Mesothelial cell of epicardium (in vitro differentiated cells): Measurements from ENCODE around the gene CDH13. TPM values are rescaled to one million over a fixed set of nuclear protein-coding genes. Genes with fewer than 3 reads are reported as not detected.
A peak's percentile ranks its signal among the peaks of the same experiment; 100 is the strongest.

Experiments used
- DNase-seq, 2 experiments: peaks; one replicate each; pipeline ENCODE4 v3.0.0; 2021; ENCODE audit warnings: low spot score in 2 of 2; ENCODE audit not compliant: unreplicated experiment in 2 of 2
- H3K27ac Mint-ChIP-seq: 2 replicates; pipeline ENCODE4 v1.8.0; 2021; ENCODE audit warnings: mixed read lengths
- H3K27me3 Mint-ChIP-seq: 2 replicates; pipeline ENCODE4 v1.8.0; 2021; ENCODE audit warnings: low read depth, mixed read lengths
- H3K36me3 Mint-ChIP-seq: 2 replicates; pipeline ENCODE4 v1.8.0; 2021; ENCODE audit warnings: mixed read lengths
- H3K4me1 Mint-ChIP-seq: 2 replicates; pipeline ENCODE4 v1.8.0; 2021; ENCODE audit warnings: mixed read lengths
- H3K4me3 Mint-ChIP-seq: 2 replicates; pipeline ENCODE4 v1.8.0; 2021; ENCODE audit warnings: mild to moderate bottlenecking, moderate library complexity, mixed read lengths
- H3K9me3 Mint-ChIP-seq: 2 replicates; pipeline ENCODE4 v1.8.0; 2021; ENCODE audit warnings: mixed read lengths
- CTCF ChIP-seq: fragments of 200-600 bp; sonication (generic); IDR thresholded peaks from one replicate; pipeline ENCODE4 v1.5.0; 2021; ENCODE audit warnings: antibody characterized with exemption; ENCODE audit not compliant: unreplicated experiment
- total RNA-seq: library from RNA; stranded (reverse); gene quantifications from 3 replicates; pipeline ENCODE4 v1.2.1, GENCODE V29; 2021

The CDH13 gene
- total RNA-seq, 1 donor from 2014 or later = 0.80 TPM

GRCh38 chr16:83355570-83356218 lies 728.9 kb downstream of the CDH13 start:
- Mint-ChIP-seq H3K36me3 (no peaks in the 10 kb centered on the region), H3K27ac (no peak overlapping the region), H3K9me3 (no peaks in the 10 kb centered on the region), H3K4me1 (no peaks in the 10 kb centered on the region), H3K4me3 (no peak overlapping the region), H3K27me3 (peaks cover 13% of the 10 kb centered on the region)
- TF ChIP-seq CTCF = no peak
- no peak for DNase-seq

GRCh38 chr16:83356266-83356665 lies 729.5 kb downstream of the CDH13 start:
- peak; percentile 66 for TF ChIP-seq CTCF
- peaks cover 3% of the 10 kb centered on the region for H3K9me3 Mint-ChIP-seq
- no peaks in the 10 kb centered on the region for H3K36me3 Mint-ChIP-seq
- no peak overlapping the region for H3K27ac Mint-ChIP-seq
- H3K27me3 Mint-ChIP-seq = peaks cover 13% of the 10 kb centered on the region
- no peak for DNase-seq
- H3K4me1 Mint-ChIP-seq = no peaks in the 10 kb centered on the region
- H3K4me3 Mint-ChIP-seq = no peak overlapping the region

- H3K27ac Mint-ChIP-seq = no peak overlapping the region
- DNase-seq = no peak
- no peaks in the 10 kb centered on the region for H3K4me1 Mint-ChIP-seq
- H3K9me3 Mint-ChIP-seq = peaks cover 4% of the 10 kb centered on the region
- no peak overlapping the region for H3K4me3 Mint-ChIP-seq
- H3K36me3 Mint-ChIP-seq = no peaks in the 10 kb centered on the region
- TF ChIP-seq CTCF = no peak
- H3K27me3 Mint-ChIP-seq = peaks cover 13% of the 10 kb centered on the region
These were observed 730.2 kb downstream of the CDH13 start for GRCh38 chr16:83356986-83357385.

- peaks cover 21% of the 10 kb centered on the region for H3K27me3 Mint-ChIP-seq
- H3K4me3 Mint-ChIP-seq = no peak overlapping the region
- no peaks in the 10 kb centered on the region for H3K4me1 Mint-ChIP-seq
- no peak for DNase-seq
- no peak overlapping the region for H3K27ac Mint-ChIP-seq
- TF ChIP-seq CTCF = no peak
- peaks cover 4% of the 10 kb centered on the region for H3K9me3 Mint-ChIP-seq
- no peaks in the 10 kb centered on the region for H3K36me3 Mint-ChIP-seq
These were observed 736.8 kb downstream of the CDH13 start for GRCh38 chr16:83363521-83363920.

- Mint-ChIP-seq H3K27me3 (peaks cover 21% of the 10 kb centered on the region), H3K9me3 (peaks cover 7% of the 10 kb centered on the region), H3K4me3 (no peak overlapping the region), H3K36me3 (no peaks in the 10 kb centered on the region), H3K4me1 (no peaks in the 10 kb centered on the region), H3K27ac (no peak overlapping the region)
- TF ChIP-seq CTCF = no peak
- no peak for DNase-seq
These were observed 738.4 kb downstream of the CDH13 start for GRCh38 chr16:83365166-83365565.

GRCh38 chr16:83366228-83366627 lies 739.5 kb downstream of the CDH13 start:
- H3K9me3 Mint-ChIP-seq = peaks cover 5% of the 10 kb centered on the region
- H3K27me3 Mint-ChIP-seq = peaks cover 16% of the 10 kb centered on the region
- H3K27ac Mint-ChIP-seq = no peak overlapping the region
- DNase-seq = no peak
- TF ChIP-seq CTCF = no peak
- H3K4me1 Mint-ChIP-seq = no peaks in the 10 kb centered on the region
- no peak overlapping the region for H3K4me3 Mint-ChIP-seq
- H3K36me3 Mint-ChIP-seq = no peaks in the 10 kb centered on the region
